Activated T-cell treated with anti-CD3 and anti-CD28 coated beads for 1 hour (primary cell): ENCODE data around the gene INTS13.
A peak's percentile ranks its signal among the peaks of the same experiment; 100 is the strongest.
"Not testable (repeated sequence)": the region's sequence is repeated elsewhere in the genome, so short reads cannot be mapped to it uniquely, and the experiment has no call there.

Experiments
- DNase-seq: peaks from one replicate; pipeline ENCODE4 v3.0.0-alpha.2; 2020; ENCODE audit warnings: low read depth

INTS13 gene

GRCh38 chr12:26937863-26938700 is at the start of gene INTS13, which contains the start of gene FGFR1OP2:
Gene INTS13 (minus strand): TSS chr12:26937981. CDS start chr12:26936803, 1,178 bp downstream.
Gene FGFR1OP2 (plus strand): TSS chr12:26938470. CDS start chr12:26954159, 15,689 bp downstream.
- peak; percentile 93 for DNase-seq

GRCh38 chr12:26982866-26983265 is 45.1 kb upstream of the INTS13 start:
- no peak for DNase-seq

- DNase-seq = no peak
These were observed 42.0 kb upstream of the INTS13 start for GRCh38 chr12:26979733-26980132.

- DNase-seq = no peak
These were observed 41.0 kb upstream of the INTS13 start for GRCh38 chr12:26978801-26979200.

- DNase-seq = no peak
These were observed 38.9 kb upstream of the INTS13 start for GRCh38 chr12:26976687-26977086.

- DNase-seq = peak; percentile 20
These were observed 34.2 kb upstream of the INTS13 start for GRCh38 chr12:26971963-26972362.

GRCh38 chr12:26970136-26970535 is 32.4 kb upstream of the INTS13 start:
- DNase-seq = no peak

- no peak for DNase-seq
These were observed 29.1 kb upstream of the INTS13 start for GRCh38 chr12:26966842-26967241.

- no peak for DNase-seq
These were observed 25.6 kb upstream of the INTS13 start for GRCh38 chr12:26963413-26963812.

GRCh38 chr12:26961803-26962202 is 24.0 kb upstream of the INTS13 start:
- no peak for DNase-seq

- not testable (repeated sequence) for DNase-seq
These were observed 23.6 kb upstream of the INTS13 start for GRCh38 chr12:26961391-26961790.

- no peak for DNase-seq
These were observed 16.2 kb upstream of the INTS13 start for GRCh38 chr12:26954027-26954426.

- no peak for DNase-seq
These were observed 15.7 kb upstream of the INTS13 start for GRCh38 chr12:26953447-26953846.

GRCh38 chr12:26948309-26948708 is 10.5 kb upstream of the INTS13 start:
- DNase-seq = no peak

- no peak for DNase-seq
These were observed 3.4 kb upstream of the INTS13 start for GRCh38 chr12:26941215-26941594.

- DNase-seq = no peak
These were observed 2.9 kb upstream of the INTS13 start for GRCh38 chr12:26940516-26941214.

GRCh38 chr12:26939953-26940352 is 2.2 kb upstream of the INTS13 start:
- DNase-seq = no peak

GRCh38 chr12:26939192-26939832 is 1.5 kb upstream of the INTS13 start:
- no peak for DNase-seq

- no peak for DNase-seq
These were observed 901 bp upstream of the INTS13 start for GRCh38 chr12:26938701-26939062.

- DNase-seq = no peak
These were observed 328 bp downstream of the INTS13 start for GRCh38 chr12:26937443-26937862.

- no peak for DNase-seq
These were observed 980 bp downstream of the INTS13 start for GRCh38 chr12:26936559-26937442.
